ENCODE data around the gene APOL6. TPM values are rescaled to one million over a fixed set of nuclear protein-coding genes. Genes with fewer than 3 reads are reported as not detected.

APOL6 gene
- total RNA-seq, 4 donors from 2014 or later: 4.6 to 39.7 (median 27.5) TPM

DNA sequence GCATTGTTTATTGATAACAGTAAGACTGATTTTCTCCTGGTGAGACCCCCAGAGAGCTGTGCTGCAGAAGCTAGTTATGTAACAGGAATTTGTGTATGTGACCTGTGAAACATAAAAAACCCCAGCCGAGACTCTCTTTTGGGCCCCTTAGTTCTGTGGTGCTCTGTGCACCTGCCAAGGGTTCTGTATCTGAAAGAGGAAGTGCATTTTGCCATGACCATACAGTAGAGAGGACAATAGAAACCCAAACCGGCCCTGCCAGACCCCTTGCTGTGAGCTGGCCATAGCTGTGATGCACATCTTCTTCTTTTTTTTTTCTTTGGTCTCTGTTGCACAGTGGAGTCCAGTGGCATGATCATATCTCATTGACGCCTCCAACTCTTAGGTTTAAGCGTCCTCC lies 38.1 kb downstream of the APOL6 start:
- no peak overlapping the region for H3K27ac ChIP-seq
- intact Hi-C loops (cut with DNase I; ENCODE audit: low total_unique reads): no loop called here
- DNase-seq: peak; percentile 24
- 75 to 86% methylated on average over 3 to 4 of the region's 4 CpGs for WGBS, 2 donors (ENCODE audit: low coverage in 1 of 2)
- TF ChIP-seq POLR2A (IDR thresholded peaks at IDR 0.05): no peak
- TF ChIP-seq CTCF (IDR thresholded peaks at IDR 0.05): no peak
- TF ChIP-seq POLR2AphosphoS5 (IDR thresholded peaks at IDR 0.05): no peak
- no peak for TF ChIP-seq EP300 (IDR thresholded peaks at IDR 0.05; ENCODE audit: low read depth)
- no peaks in the 10 kb centered on the region for H3K36me3 ChIP-seq
- no peaks in the 10 kb centered on the region for H3K4me1 ChIP-seq
- H3K4me3 ChIP-seq: no peak overlapping the region
- in situ Hi-C loops (cut with MboI; ENCODE audit: low pct_ligation_motif_present in 1 of 4, low pct_unique_long_range_greater_than_20kb in 1 of 4, low sequenced_read_pairs in 3 of 4): no loop called here
- H3K9me3 ChIP-seq: no peaks in the 10 kb centered on the region
- no peaks in the 10 kb centered on the region for H3K27me3 ChIP-seq

GRCh38 chr22:35687461-35687860 lies 39.2 kb downstream of the APOL6 start:
- in situ Hi-C loops (cut with MboI; ENCODE audit: low pct_ligation_motif_present in 1 of 4, low pct_unique_long_range_greater_than_20kb in 1 of 4, low sequenced_read_pairs in 3 of 4) (no loop called here), intact Hi-C loops (cut with DNase I; ENCODE audit: low total_unique reads) (no loop called here)
- no peak for DNase-seq
- Histone ChIP-seq H3K9me3 (no peaks in the 10 kb centered on the region), H3K4me1 (no peaks in the 10 kb centered on the region), H3K36me3 (no peaks in the 10 kb centered on the region), H3K27me3 (no peaks in the 10 kb centered on the region), H3K4me3 (no peak overlapping the region), H3K27ac (no peak overlapping the region)
- 75 to 85% methylated on average over 3 to 6 of the region's 6 CpGs for WGBS, 2 donors (ENCODE audit: low coverage in 1 of 2)
- no peak for TF ChIP-seq POLR2AphosphoS5 (IDR thresholded peaks at IDR 0.05)
- TF ChIP-seq EP300 (IDR thresholded peaks at IDR 0.05; ENCODE audit: low read depth): no peak
- TF ChIP-seq POLR2A (IDR thresholded peaks at IDR 0.05): no peak
- TF ChIP-seq CTCF (IDR thresholded peaks at IDR 0.05): no peak

DNA sequence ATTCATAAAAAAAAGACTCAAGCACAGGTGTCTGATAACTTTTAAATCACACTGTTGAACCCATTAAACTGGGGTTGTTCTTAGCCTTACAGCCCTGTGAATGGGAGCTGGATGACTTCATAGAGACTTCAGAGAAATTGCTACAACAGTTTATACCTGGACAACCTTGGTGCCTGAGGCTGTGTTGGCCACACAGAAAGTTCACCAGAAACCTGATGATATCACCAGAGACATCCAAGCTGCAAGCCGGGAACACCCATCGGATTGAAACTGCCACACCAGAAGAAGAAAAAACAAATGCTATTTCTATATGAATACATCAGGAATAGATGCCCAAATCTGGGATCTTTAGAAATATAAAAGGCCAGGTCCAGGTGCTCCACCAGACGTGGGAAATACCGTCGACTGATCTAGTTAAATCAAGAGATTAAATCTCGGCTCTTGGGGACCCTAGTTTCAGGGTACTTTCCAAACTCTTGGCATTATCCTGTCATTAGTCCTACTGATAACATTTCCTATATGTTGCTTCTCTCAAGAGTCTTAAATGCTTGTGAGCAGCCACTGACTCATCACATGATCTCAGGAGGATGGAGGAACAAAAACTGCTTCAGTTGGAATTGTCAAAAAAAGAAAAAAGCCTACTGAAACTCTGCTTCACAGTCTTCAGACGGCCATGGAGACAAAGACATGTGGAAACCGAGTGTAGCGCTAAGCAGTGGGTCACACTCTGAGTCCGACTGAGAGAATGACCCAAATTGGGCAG lies 40.8 kb downstream of the APOL6 start:
- Histone ChIP-seq H3K9me3 (no peaks in the 10 kb centered on the region), H3K27me3 (no peaks in the 10 kb centered on the region), H3K27ac (no peak overlapping the region), H3K4me1 (no peaks in the 10 kb centered on the region), H3K36me3 (no peaks in the 10 kb centered on the region), H3K4me3 (no peak overlapping the region)
- no peak for DNase-seq
- intact Hi-C loops (cut with DNase I; ENCODE audit: low total_unique reads): no loop called here
- in situ Hi-C loops (cut with MboI; ENCODE audit: low pct_ligation_motif_present in 1 of 4, low pct_unique_long_range_greater_than_20kb in 1 of 4, low sequenced_read_pairs in 3 of 4): no loop called here
- WGBS, 2 donors (ENCODE audit: low coverage in 1 of 2): 82 to 87% methylated on average over 6 to 10 of the region's 10 CpGs
- no peak for TF ChIP-seq POLR2AphosphoS5 (IDR thresholded peaks at IDR 0.05)
- TF ChIP-seq EP300 (IDR thresholded peaks at IDR 0.05; ENCODE audit: low read depth): no peak
- no peak for TF ChIP-seq POLR2A (IDR thresholded peaks at IDR 0.05)
- no peak for TF ChIP-seq CTCF (IDR thresholded peaks at IDR 0.05)

DNA sequence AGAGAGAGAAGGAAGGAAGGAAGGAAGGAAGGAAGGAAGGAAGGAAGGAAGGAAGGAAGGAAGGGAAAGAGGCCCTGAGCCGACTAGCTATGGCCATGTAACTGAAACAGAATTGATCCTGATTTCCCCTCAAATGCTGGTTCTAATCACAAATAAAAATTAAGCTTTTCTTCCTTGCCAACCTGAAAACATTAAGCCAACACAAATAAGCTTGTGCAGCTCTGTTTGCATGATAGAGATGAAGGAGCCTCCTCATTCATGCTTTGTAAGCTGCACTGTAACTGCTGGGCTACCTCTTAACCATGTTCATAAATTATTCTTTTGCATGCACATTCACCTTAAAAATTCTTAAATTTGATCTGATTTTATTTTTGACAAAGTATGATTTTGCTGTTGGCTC lies 41.8 kb downstream of the APOL6 start:
- no peak for TF ChIP-seq POLR2AphosphoS5 (IDR thresholded peaks at IDR 0.05)
- TF ChIP-seq EP300 (IDR thresholded peaks at IDR 0.05; ENCODE audit: low read depth): no peak
- TF ChIP-seq CTCF (IDR thresholded peaks at IDR 0.05): no peak
- no peak for TF ChIP-seq POLR2A (IDR thresholded peaks at IDR 0.05)
- no peaks in the 10 kb centered on the region for H3K9me3 ChIP-seq
- H3K4me1 ChIP-seq: no peaks in the 10 kb centered on the region
- no peaks in the 10 kb centered on the region for H3K36me3 ChIP-seq
- H3K27ac ChIP-seq: no peak overlapping the region
- no peak overlapping the region for H3K4me3 ChIP-seq
- DNase-seq: no peak
- no peaks in the 10 kb centered on the region for H3K27me3 ChIP-seq
- 68 to 100% methylated on average over 1 of the region's 1 CpG for WGBS, 2 donors (ENCODE audit: low coverage in 1 of 2)
- in situ Hi-C loops (cut with MboI; ENCODE audit: low pct_ligation_motif_present in 1 of 4, low pct_unique_long_range_greater_than_20kb in 1 of 4, low sequenced_read_pairs in 3 of 4): no loop called here
- intact Hi-C loops (cut with DNase I; ENCODE audit: low total_unique reads): no loop called here
